ENCODE results near the gene AMPD3. TPM values are rescaled to one million over a fixed set of nuclear protein-coding genes. Genes with fewer than 3 reads are reported as not detected.

The AMPD3 gene
- total RNA-seq, 2 donors from 2014 or later: 2.8 to 5.3 TPM

DNA sequence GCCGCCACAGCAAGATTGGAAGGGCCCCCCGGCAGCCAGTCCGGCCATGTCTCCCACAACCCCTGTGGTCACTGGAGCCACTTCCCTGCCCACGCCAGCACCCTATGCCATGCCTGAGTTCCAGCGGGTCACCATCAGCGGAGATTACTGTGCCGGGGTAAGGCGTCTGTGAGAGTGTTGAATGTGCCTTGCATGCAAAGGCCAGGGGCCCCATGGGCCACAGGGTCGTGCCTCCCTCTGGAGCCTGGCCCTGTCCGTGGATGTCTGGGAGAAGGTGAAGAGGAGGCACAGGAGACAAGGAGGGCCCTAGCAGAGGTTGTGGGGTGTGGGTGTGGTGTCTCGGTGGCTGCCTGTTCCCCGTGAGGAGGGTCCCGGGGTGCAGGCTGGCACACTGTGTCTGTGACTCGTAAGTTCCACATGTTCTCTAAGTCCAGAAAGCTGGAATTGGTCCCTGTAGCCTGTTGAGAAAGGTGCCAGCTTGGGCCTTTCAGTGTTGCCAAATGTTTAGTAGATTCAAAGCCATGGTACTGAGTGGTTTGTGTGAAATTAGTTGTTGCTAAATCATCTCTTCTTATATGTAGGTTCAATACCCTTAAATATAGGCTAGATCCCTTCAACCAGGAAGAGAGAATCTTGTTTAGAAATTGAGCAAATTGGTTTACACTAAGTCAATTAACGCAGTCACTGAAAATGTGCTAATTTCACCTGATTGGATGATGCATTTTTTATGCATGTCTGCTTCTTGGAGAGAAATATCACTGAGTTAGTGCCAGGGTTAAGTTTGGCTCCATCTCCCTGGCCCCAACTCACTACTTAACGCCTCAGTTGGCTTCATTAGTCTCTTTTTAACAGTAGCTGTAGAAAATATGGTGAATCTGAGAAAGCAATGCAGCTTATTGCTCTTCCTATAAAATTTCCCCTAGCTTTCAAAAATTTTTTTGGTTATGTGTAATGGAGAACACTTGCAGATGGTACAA lies 23.8 kb downstream of the AMPD3 start:
- Histone ChIP-seq H3K4me1 (peaks cover 0 to 6% of the 10 kb centered on the region in 2 donors), H3K27me3 (no peaks in the 10 kb centered on the region), H3K27ac (no peak overlapping the region), H3K36me3 (no peaks in the 10 kb centered on the region), H3K4me3 (no peak overlapping the region), H3K9me3 (no peaks in the 10 kb centered on the region)
- DNase-seq (ENCODE audit: low spot score): no peak
- TF ChIP-seq, protein P1, sequence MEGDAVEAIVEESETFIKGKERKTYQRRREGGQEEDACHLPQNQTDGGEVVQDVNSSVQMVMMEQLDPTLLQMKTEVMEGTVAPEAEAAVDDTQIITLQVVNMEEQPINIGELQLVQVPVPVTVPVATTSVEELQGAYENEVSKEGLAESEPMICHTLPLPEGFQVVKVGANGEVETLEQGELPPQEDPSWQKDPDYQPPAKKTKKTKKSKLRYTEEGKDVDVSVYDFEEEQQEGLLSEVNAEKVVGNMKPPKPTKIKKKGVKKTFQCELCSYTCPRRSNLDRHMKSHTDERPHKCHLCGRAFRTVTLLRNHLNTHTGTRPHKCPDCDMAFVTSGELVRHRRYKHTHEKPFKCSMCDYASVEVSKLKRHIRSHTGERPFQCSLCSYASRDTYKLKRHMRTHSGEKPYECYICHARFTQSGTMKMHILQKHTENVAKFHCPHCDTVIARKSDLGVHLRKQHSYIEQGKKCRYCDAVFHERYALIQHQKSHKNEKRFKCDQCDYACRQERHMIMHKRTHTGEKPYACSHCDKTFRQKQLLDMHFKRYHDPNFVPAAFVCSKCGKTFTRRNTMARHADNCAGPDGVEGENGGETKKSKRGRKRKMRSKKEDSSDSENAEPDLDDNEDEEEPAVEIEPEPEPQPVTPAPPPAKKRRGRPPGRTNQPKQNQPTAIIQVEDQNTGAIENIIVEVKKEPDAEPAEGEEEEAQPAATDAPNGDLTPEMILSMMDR (IDR thresholded peaks at IDR 0.05): no peak

DNA sequence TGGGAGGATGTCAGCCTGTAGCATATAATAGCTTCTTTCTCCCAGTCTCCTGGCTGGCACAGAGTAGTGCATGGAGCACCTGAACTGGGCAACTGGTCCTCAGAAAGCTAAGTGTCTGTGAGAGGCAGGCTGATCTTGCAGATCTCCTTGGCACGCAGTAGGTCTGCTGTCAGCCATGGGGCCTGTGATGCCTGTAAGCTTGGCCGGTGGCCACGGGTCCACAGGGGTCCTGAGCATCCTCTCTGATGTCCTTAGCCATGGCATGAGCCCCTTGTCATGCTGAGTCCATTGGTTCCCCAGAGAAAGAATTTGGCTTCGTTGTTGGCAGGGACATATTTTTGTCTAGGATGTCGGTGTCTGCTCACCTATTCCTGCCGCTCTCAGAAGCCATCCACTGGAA lies 25.0 kb downstream of the AMPD3 start:
- Histone ChIP-seq H3K4me1 (peaks cover 0 to 6% of the 10 kb centered on the region in 2 donors), H3K27ac (no peak overlapping the region), H3K4me3 (no peak overlapping the region), H3K9me3 (no peaks in the 10 kb centered on the region), H3K27me3 (no peaks in the 10 kb centered on the region), H3K36me3 (no peaks in the 10 kb centered on the region)
- TF ChIP-seq, protein P1 (IDR thresholded peaks at IDR 0.05): no peak
- DNase-seq (ENCODE audit: low spot score): no peak

DNA sequence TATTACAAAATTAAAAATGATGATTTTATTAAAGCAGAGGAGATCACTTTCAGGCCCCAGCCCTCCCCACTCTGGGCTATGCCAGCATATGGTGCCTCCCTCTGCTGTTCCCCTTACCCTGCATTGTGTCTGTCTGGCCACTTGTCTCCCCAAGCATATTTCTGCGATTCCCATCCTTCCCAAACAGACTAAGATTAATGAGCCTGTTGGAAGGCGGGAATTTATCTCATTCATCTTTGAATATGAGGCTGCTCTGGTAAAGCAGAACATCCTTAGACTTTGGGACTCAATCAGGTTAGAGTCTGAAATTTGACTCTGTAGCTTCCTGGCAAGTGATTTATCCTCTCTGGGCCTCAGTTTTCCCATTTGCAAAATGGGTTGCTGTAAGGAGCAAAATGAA lies 25.7 kb downstream of the AMPD3 start:
- no peak for DNase-seq (ENCODE audit: low spot score)
- no peak overlapping the region for H3K4me3 ChIP-seq
- no peaks in the 10 kb centered on the region for H3K9me3 ChIP-seq
- no peaks in the 10 kb centered on the region for H3K36me3 ChIP-seq
- peaks cover 0 to 6% of the 10 kb centered on the region in 2 donors for H3K4me1 ChIP-seq
- no peaks in the 10 kb centered on the region for H3K27me3 ChIP-seq
- H3K27ac ChIP-seq: no peak overlapping the region
- TF ChIP-seq, protein P1 (IDR thresholded peaks at IDR 0.05): no peak

DNA sequence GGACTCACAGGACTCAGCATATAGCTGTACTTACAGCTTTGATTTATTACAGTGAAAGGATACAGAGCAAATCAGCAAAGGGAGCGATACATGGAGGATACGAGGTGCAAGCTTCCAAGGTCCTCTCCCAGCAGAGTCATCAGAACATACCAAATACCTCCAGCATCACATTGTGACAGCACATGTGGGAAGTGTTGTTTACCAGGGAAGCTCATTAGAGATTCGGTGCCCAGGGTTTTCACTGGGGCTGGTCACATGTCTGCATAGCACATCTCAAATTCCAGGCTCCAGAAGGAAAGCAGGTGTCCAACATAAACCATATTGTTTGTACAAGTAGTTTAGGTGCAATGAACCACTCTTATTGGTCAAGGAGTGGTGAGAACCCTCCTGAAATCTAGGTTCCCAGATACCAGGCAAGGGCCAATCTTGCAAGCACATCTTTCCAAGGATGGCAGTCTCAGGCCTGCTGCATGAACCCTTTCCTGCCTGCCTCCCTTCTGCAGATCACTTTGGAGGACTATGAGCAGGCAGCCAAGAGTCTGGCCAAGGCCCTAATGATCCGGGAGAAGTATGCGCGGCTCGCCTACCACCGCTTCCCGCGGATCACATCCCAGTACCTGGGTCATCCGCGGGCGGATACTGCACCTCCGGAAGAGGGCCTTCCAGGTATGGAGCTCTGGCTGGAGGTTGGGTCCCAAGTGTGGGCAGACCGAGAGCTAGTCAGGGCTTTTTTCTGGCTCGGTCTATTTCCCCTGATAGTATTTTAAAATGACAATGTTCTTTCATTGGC lies 26.7 kb downstream of the AMPD3 start:
- Histone ChIP-seq H3K4me3 (no peak overlapping the region), H3K4me1 (peaks cover 0 to 6% of the 10 kb centered on the region in 2 donors), H3K27me3 (no peaks in the 10 kb centered on the region), H3K27ac (no peak overlapping the region), H3K36me3 (no peaks in the 10 kb centered on the region), H3K9me3 (no peaks in the 10 kb centered on the region)
- DNase-seq (ENCODE audit: low spot score): no peak
- TF ChIP-seq, protein P1 (IDR thresholded peaks at IDR 0.05): no peak

DNA sequence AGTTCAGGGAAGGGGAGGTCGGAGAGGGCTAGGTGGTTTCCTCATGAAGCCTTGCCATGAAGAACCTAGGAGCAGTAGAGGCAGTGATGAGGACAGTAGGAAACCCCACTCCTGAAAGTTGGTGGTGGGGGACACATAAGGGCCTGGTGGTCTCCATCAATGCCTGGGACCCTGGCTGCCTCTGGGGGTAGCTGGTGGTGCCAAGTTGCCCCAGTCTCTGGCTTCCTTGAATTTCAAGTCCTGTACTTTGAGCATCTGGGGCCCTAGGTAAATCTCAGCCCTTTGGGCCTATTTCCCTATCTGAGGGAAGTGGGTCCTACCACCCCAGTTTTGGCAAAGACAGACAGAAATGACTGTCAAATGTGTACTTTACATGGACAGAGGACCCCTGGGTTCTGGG lies 28.1 kb downstream of the AMPD3 start:
- TF ChIP-seq, protein P1 (IDR thresholded peaks at IDR 0.05): no peak

More for the DNA sequence above, 28.1 kb downstream of the AMPD3 start:
- no peak for DNase-seq (ENCODE audit: low spot score)
- H3K4me1 ChIP-seq: peaks cover 0 to 6% of the 10 kb centered on the region in 2 donors
- no peaks in the 10 kb centered on the region for H3K36me3 ChIP-seq
- no peak overlapping the region for H3K4me3 ChIP-seq
- no peak overlapping the region for H3K27ac ChIP-seq
- H3K9me3 ChIP-seq: no peaks in the 10 kb centered on the region
- no peaks in the 10 kb centered on the region for H3K27me3 ChIP-seq

All from right atrium auricular region (tissue), 2 donors.